CD4-positive, alpha-beta T cell treated with Interleukin-4 for 1 hour (primary cell): ENCODE results near the gene SIRPA.
"Not testable (repeated sequence)": the region's sequence is repeated elsewhere in the genome, so short reads cannot be mapped to it uniquely, and the experiment has no call there.

Source experiments
- DNase-seq, 2 donors: peaks; one replicate each; pipeline ENCODE4 v3.0.0-alpha.2; 2020 to 2022

The SIRPA gene

GRCh38 chr20:1908191-1908590 is 13.0 kb downstream of the SIRPA start:
- DNase-seq: no peak

GRCh38 chr20:1909097-1909496 is 13.9 kb downstream of the SIRPA start:
- no peak for DNase-seq

- no peak for DNase-seq
Observed at GRCh38 chr20:1911536-1911935, 16.3 kb downstream of the SIRPA start.

- DNase-seq: no peak
Observed at GRCh38 chr20:1912053-1912452, 16.8 kb downstream of the SIRPA start.

- DNase-seq: no peak
Observed at GRCh38 chr20:1912646-1913045, 17.4 kb downstream of the SIRPA start.

GRCh38 chr20:1915233-1915632 is 20.0 kb downstream of the SIRPA start:
- DNase-seq: not testable (repeated sequence)

GRCh38 chr20:1915725-1916124 is 20.5 kb downstream of the SIRPA start:
- no peak for DNase-seq

- no peak for DNase-seq
Observed at GRCh38 chr20:1917786-1918185, 22.6 kb downstream of the SIRPA start.

GRCh38 chr20:1918491-1919165 is 23.4 kb downstream of the SIRPA start:
- no peak for DNase-seq

GRCh38 chr20:1920252-1920651 is 25.0 kb downstream of the SIRPA start:
- no peak for DNase-seq

- no peak for DNase-seq
Observed at GRCh38 chr20:1920826-1921225, 25.6 kb downstream of the SIRPA start.

GRCh38 chr20:1921985-1922384 is 26.8 kb downstream of the SIRPA start:
- DNase-seq: not testable (repeated sequence)

GRCh38 chr20:1922786-1923185 is 27.6 kb downstream of the SIRPA start:
- no peak for DNase-seq

GRCh38 chr20:1924910-1925861 is 30.0 kb downstream of the SIRPA start:
- DNase-seq: no peak

- no peak for DNase-seq
Observed at GRCh38 chr20:1926237-1926636, 31.0 kb downstream of the SIRPA start.

- DNase-seq: no peak
Observed at GRCh38 chr20:1927217-1927616, 32.0 kb downstream of the SIRPA start.

- no peak for DNase-seq
Observed at GRCh38 chr20:1928154-1928553, 32.9 kb downstream of the SIRPA start.

GRCh38 chr20:1928782-1929181 is 33.6 kb downstream of the SIRPA start:
- no peak for DNase-seq

GRCh38 chr20:1929460-1929859 is 34.3 kb downstream of the SIRPA start:
- no peak for DNase-seq

GRCh38 chr20:1930165-1930564 is 35.0 kb downstream of the SIRPA start:
- DNase-seq: no peak

- no peak for DNase-seq
Observed at GRCh38 chr20:1931830-1932229, 36.6 kb downstream of the SIRPA start.

GRCh38 chr20:1932971-1933370 is 37.8 kb downstream of the SIRPA start:
- no peak for DNase-seq

GRCh38 chr20:1933465-1933870 is 38.3 kb downstream of the SIRPA start:
- no peak for DNase-seq

GRCh38 chr20:1934156-1934555 is 38.9 kb downstream of the SIRPA start:
- DNase-seq: no peak
